ENCODE data around the gene SLC2A4RG. TPM values are rescaled to one million over a fixed set of nuclear protein-coding genes. Genes with fewer than 3 reads are reported as not detected.

Gene SLC2A4RG
- total RNA-seq, 4 donors from 2014 or later = 10.5 to 120 (median 41.0) TPM

GRCh38 chr20:63741354-63741675 is 1.7 kb downstream of the SLC2A4RG start:
- Histone ChIP-seq H3K27ac (peak overlapping the region; percentile 88 to 92), H3K36me3 (no peaks in the 10 kb centered on the region), H3K4me1 (peaks cover 0 to 30% of the 10 kb centered on the region in 2 donors), H3K4me3 (peak overlapping the region; percentile 55 to 77), H3K27me3 (no peaks in the 10 kb centered on the region), H3K9me3 (no peaks in the 10 kb centered on the region)
- no peak for DNase-seq
- TF ChIP-seq CTCF (IDR thresholded peaks at IDR 0.05) (no peak), POLR2A (IDR thresholded peaks at IDR 0.05) (no peak)
- intact Hi-C loops (cut with DNase I; ENCODE audit: low total_unique reads) = no loop called here

- no peaks in the 10 kb centered on the region for H3K36me3 ChIP-seq
- intact Hi-C loops (cut with DNase I; ENCODE audit: low total_unique reads) = no loop called here
- peak overlapping the region; percentile 88 to 92 for H3K27ac ChIP-seq
- no peaks in the 10 kb centered on the region for H3K9me3 ChIP-seq
- peaks cover 0 to 30% of the 10 kb centered on the region in 2 donors for H3K4me1 ChIP-seq
- H3K27me3 ChIP-seq = no peaks in the 10 kb centered on the region
- peak in 1 of 2 donors; percentile 46 for DNase-seq
- no peak overlapping the region for H3K4me3 ChIP-seq
- TF ChIP-seq POLR2A (IDR thresholded peaks at IDR 0.05) (no peak), CTCF (IDR thresholded peaks at IDR 0.05) (no peak)
These were observed 2.3 kb downstream of the SLC2A4RG start for GRCh38 chr20:63741676-63742380.

GRCh38 chr20:63742381-63743024 is 2.9 kb downstream of the SLC2A4RG start:
- no peak for TF ChIP-seq POLR2A (IDR thresholded peaks at IDR 0.05)
- TF ChIP-seq CTCF (IDR thresholded peaks at IDR 0.05) = no peak
- Histone ChIP-seq H3K9me3 (no peaks in the 10 kb centered on the region), H3K27ac (peak overlapping the region in 1 of 2 donors; percentile 92), H3K36me3 (no peaks in the 10 kb centered on the region), H3K4me3 (no peak overlapping the region), H3K4me1 (peaks cover 0 to 28% of the 10 kb centered on the region in 2 donors), H3K27me3 (no peaks in the 10 kb centered on the region)
- no peak for DNase-seq
- intact Hi-C loops (cut with DNase I; ENCODE audit: low total_unique reads) = no loop called here

DNA sequence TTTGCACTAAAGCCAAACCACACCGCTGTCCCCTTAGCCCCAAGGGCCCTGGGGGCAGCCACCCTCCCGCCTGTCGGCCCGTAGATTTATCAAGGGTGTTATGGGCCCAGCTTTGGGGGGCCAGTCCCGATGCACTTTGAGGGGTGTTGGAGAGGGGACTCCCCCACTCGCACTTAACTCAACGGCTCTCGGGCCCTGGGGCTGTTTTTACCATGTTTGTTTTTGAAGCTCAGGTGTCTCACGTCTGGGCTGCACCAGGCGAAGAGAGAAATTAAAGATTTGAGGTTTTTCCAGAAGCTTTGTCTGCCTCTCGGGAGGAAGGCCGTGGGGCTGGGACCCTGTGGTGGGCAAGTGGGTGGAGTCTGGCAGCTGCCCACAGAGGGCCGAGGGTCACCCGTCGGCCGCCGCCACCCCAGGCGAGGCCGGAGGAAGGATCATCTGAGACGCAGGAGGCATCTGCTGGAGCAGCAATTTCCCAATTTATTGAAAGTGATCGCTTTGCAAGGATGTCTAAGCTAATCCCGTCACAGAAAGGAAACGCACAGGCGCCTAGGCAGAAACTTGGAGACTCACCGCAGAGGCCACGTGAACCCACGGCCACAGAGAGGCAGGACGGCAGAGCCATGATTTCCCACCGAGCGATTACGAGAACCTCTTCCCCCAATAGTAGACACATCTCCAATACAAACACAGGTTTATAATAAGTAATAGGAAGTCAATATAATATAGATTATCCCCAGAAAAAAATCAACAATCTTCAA is 3.8 kb downstream of the SLC2A4RG start:
- no peak for DNase-seq
- Histone ChIP-seq H3K4me1 (peaks cover 0 to 19% of the 10 kb centered on the region in 2 donors), H3K9me3 (no peaks in the 10 kb centered on the region), H3K4me3 (no peak overlapping the region), H3K27me3 (no peaks in the 10 kb centered on the region), H3K36me3 (no peaks in the 10 kb centered on the region), H3K27ac (no peak overlapping the region)
- TF ChIP-seq CTCF (IDR thresholded peaks at IDR 0.05) = no peak
- intact Hi-C loops (cut with DNase I; ENCODE audit: low total_unique reads) = no loop called here

GRCh38 chr20:63744158-63744557 is 4.6 kb downstream of the SLC2A4RG start:
- no peak overlapping the region for H3K27ac ChIP-seq
- intact Hi-C loops (cut with DNase I; ENCODE audit: low total_unique reads) = no loop called here
- no peak for DNase-seq
- H3K9me3 ChIP-seq = no peaks in the 10 kb centered on the region
- peaks cover 0 to 16% of the 10 kb centered on the region in 2 donors for H3K4me1 ChIP-seq
- no peaks in the 10 kb centered on the region for H3K36me3 ChIP-seq
- no peaks in the 10 kb centered on the region for H3K27me3 ChIP-seq
- no peak overlapping the region for H3K4me3 ChIP-seq
- TF ChIP-seq POLR2A (IDR thresholded peaks at IDR 0.05) (no peak), CTCF (IDR thresholded peaks at IDR 0.05) (no peak)
